H1 (cell line): ENCODE data around the gene ASIC1. TPM values are rescaled to one million over a fixed set of nuclear protein-coding genes. Genes with fewer than 3 reads are reported as not detected.

ENCODE experiments used
- CBX8 ChIP-seq: fragments of 300-800, 300-1000 bp; sonication (generic); IDR thresholded peaks from 2 replicates; pipeline ENCODE4 v1.7.1; 2016; ENCODE audit warnings: low read depth, low read length, borderline replicate concordance
- CHD7 ChIP-seq: fragments of 300-600 bp; sonication (generic); IDR thresholded peaks from 2 replicates; pipeline ENCODE4 v1.7.1; 2012; ENCODE audit warnings: low read length, moderate library complexity, mild to moderate bottlenecking, inconsistent platforms; ENCODE audit not compliant: insufficient replicate concordance
- GABPA ChIP-seq: IDR thresholded peaks from 2 replicates; pipeline ENCODE4 v1.6.1; 2011; ENCODE audit warnings: mild to moderate bottlenecking, low read length, moderate library complexity, borderline replicate concordance; ENCODE audit not compliant: insufficient read depth
- HDAC6 ChIP-seq: IDR thresholded peaks from one replicate; pipeline ENCODE4 v1.7.1; 2012; ENCODE audit warnings: low read depth, mild to moderate bottlenecking, inconsistent platforms, low read length, moderate library complexity
- RFX5 ChIP-seq: IDR thresholded peaks from 2 replicates; pipeline ENCODE4 v1.6.1; 2011; ENCODE audit warnings: low read depth, low read length, improper control_type of control experiment, borderline replicate concordance
- polyA plus RNA-seq, 7 experiments: library from polyadenylated mRNA; depleted of rRNA in 3 of 7; stranded (reverse) in 5 of 7; unstranded in 2 of 7; fragments of >200 nt in 5 of 7; fragments of 200-250 nt in 2 of 7; gene quantifications; 1 replicate in 5 of 7; 2 replicates in 1 of 7; 4 replicates in 1 of 7; pipeline versions ENCODE4 v1.2.1 to v1.2.3, GENCODE V29; 2011 to 2013; ENCODE audit warnings: missing spikeins in 2 of 7, mixed read lengths in 2 of 7
- total RNA-seq: library from RNA; stranded (reverse); fragmentation: NEBNext Ultra II Directional; extraction: Animal tissue kit (Norgen Biotek cat#: 25700); gene quantifications from 2 replicates; pipeline ENCODE4 v1.2.1, GENCODE V29; 2021
- TF ChIP-seq, protein P1 (sequence below): IDR thresholded peaks from 2 replicates; pipeline ENCODE4 v1.6.1; 2012; ENCODE audit warnings: low read length, inconsistent platforms

ASIC1 gene
- total and polyA plus RNA-seq, 2 of the 8 experiments (the other 6 are each of a cell fraction or from before 2014, with no cell fraction given) = 2.4 to 4.4 TPM

GRCh38 chr12:50043854-50044253 is 13.5 kb upstream of the ASIC1 start (continued):
- TF ChIP-seq, protein P1, sequence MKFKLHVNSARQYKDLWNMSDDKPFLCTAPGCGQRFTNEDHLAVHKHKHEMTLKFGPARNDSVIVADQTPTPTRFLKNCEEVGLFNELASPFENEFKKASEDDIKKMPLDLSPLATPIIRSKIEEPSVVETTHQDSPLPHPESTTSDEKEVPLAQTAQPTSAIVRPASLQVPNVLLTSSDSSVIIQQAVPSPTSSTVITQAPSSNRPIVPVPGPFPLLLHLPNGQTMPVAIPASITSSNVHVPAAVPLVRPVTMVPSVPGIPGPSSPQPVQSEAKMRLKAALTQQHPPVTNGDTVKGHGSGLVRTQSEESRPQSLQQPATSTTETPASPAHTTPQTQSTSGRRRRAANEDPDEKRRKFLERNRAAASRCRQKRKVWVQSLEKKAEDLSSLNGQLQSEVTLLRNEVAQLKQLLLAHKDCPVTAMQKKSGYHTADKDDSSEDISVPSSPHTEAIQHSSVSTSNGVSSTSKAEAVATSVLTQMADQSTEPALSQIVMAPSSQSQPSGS = no peak
- no peak for TF ChIP-seq GABPA
- TF ChIP-seq CHD7 = no peak
- TF ChIP-seq HDAC6 = no peak
- TF ChIP-seq RFX5 = no peak
- TF ChIP-seq CBX8 = no peak
- TF ChIP-seq, all 59 proteins: peak for 0
